H1 (cell line): Measurements from ENCODE around the gene DEAF1. TPM values are rescaled to one million over a fixed set of nuclear protein-coding genes. Genes with fewer than 3 reads are reported as not detected.

Source experiments
- CTCF ChIA-PET: fragments of 300-600 bp; sonication (Branson Sonifier 250); formaldehyde crosslinking; loops from one replicate; lab custom pipeline; 2021; ENCODE audit not compliant: partially characterized antibody; lab: Charles Lee
- POLR2A ChIA-PET: fragments of 300-600 bp; sonication (Branson Sonifier 250); formaldehyde crosslinking; loops from one replicate; lab custom pipeline; 2021; ENCODE audit warnings: inconsistent platforms; ENCODE audit not compliant: partially characterized antibody; lab: Charles Lee
- DNase-seq, 2 experiments: peaks; one replicate each; pipeline versions ENCODE4 v3.0.0 to v3.0.0-alpha.2; 2010 to 2022; ENCODE audit warnings: low spot score in 2 of 2, low read depth in 1 of 2, mixed read lengths in 1 of 2
- FAIRE-seq: peaks from 2 replicates; lab custom pipeline; 2011; peaks lifted over from hg19 to GRCh38; lab: Jason Lieb, UNC
- H2AFZ ChIP-seq: 2 replicates; pipeline ENCODE4 v1.8.1; 2012; ENCODE audit warnings: low read length, inconsistent platforms
- H2AK5ac ChIP-seq: 2 replicates; pipeline ENCODE4 v1.6.1; 2013; ENCODE audit warnings: low read depth, low read length
- H2BK120ac ChIP-seq: replicated peaks from 2 replicates; pipeline ENCODE3; 2013; ENCODE audit warnings: low read depth, low read length, inconsistent platforms
- H2BK12ac ChIP-seq: 2 replicates; pipeline ENCODE4 v1.6.1; 2013; ENCODE audit warnings: low read depth, low read length
- H2BK15ac ChIP-seq: 2 replicates; pipeline ENCODE4 v1.6.1; 2013; ENCODE audit warnings: low read length
- H2BK20ac ChIP-seq: 2 replicates; pipeline ENCODE4 v1.6.1; 2013; ENCODE audit warnings: low read length
- H2BK5ac ChIP-seq: 2 replicates; pipeline ENCODE4 v1.6.1; 2013; ENCODE audit warnings: low read depth, low read length
- H3K14ac ChIP-seq: 2 replicates; pipeline ENCODE4 v1.6.1; 2013; ENCODE audit warnings: inconsistent platforms; ENCODE audit not compliant: insufficient read length
- H3K18ac ChIP-seq: 2 replicates; pipeline ENCODE4 v1.6.1; 2013; ENCODE audit warnings: low read length; ENCODE audit errors: extremely low read depth
- H3K23ac ChIP-seq: 2 replicates; pipeline ENCODE4 v1.6.1; 2013; ENCODE audit warnings: inconsistent platforms; ENCODE audit not compliant: insufficient read length
- H3K23me2 ChIP-seq: 2 replicates; pipeline ENCODE4 v1.6.1; 2013; ENCODE audit warnings: low read depth, low read length
- H3K27ac ChIP-seq: 2 replicates; pipeline ENCODE4 v1.6.1; 2011; ENCODE audit warnings: low read depth, low read length, inconsistent platforms
- H3K27me3 ChIP-seq, 4 experiments: replicated peaks in 1 of 4; 1 replicate in 1 of 4; 2 replicates in 3 of 4; pipeline versions ENCODE4 v1.6.1 to v1.8.1; 2011 to 2013; ENCODE audit warnings: low read length in 3 of 4, mild to moderate bottlenecking in 3 of 4, inconsistent platforms in 2 of 4, mixed read lengths in 2 of 4, moderate library complexity in 1 of 4; ENCODE audit not compliant: control insufficient read depth in 3 of 4, insufficient read depth in 3 of 4; ENCODE audit errors: extremely low read depth in 1 of 4
- H3K36me3 ChIP-seq, 4 experiments: 2 replicates each; pipeline versions ENCODE4 v1.6.1 to v1.8.1; 2011 to 2013; ENCODE audit warnings: mild to moderate bottlenecking in 4 of 4, low read length in 3 of 4, moderate library complexity in 2 of 4, control low read depth in 1 of 4, inconsistent platforms in 1 of 4; ENCODE audit not compliant: insufficient read depth in 4 of 4, control insufficient read depth in 2 of 4
- H3K4ac ChIP-seq: replicated peaks from 2 replicates; pipeline ENCODE3; 2013; ENCODE audit warnings: low read length, low read depth, mixed read lengths, inconsistent platforms; ENCODE audit not compliant: insufficient read length
- H3K4me1 ChIP-seq, 4 experiments: replicated peaks in 1 of 4; 1 replicate in 1 of 4; 2 replicates in 3 of 4; pipeline versions ENCODE4 v1.6.1 to v1.8.1; 2011 to 2013; ENCODE audit warnings: low read length in 3 of 4, inconsistent platforms in 2 of 4, mixed read lengths in 1 of 4; ENCODE audit not compliant: insufficient read depth in 4 of 4, control insufficient read depth in 3 of 4
- H3K4me2 ChIP-seq, 2 experiments: 2 replicates each; pipeline versions ENCODE4 v1.6.1 to v1.8.1; 2011 to 2013; ENCODE audit warnings: low read depth in 2 of 2, low read length in 2 of 2, control low read depth in 1 of 2, inconsistent platforms in 1 of 2, mild to moderate bottlenecking in 1 of 2; ENCODE audit not compliant: insufficient read depth in 1 of 2
- H3K4me3 ChIP-seq, 4 experiments: fragments of 200-600, 300-600 bp in 1 of 4; sonication (generic), shearing (Covaris generic), sonication (Bioruptor Twin) in 1 of 4; 2 replicates each; pipeline versions ENCODE4 v1.5.1 to v1.8.1; 2011 to 2016; ENCODE audit warnings: low read length in 4 of 4, low read depth in 3 of 4, control low read depth in 2 of 4, inconsistent platforms in 2 of 4, mild to moderate bottlenecking in 2 of 4, mixed read lengths in 1 of 4, moderate library complexity in 1 of 4; ENCODE audit not compliant: insufficient read depth in 2 of 4; ENCODE audit errors: extremely low read depth in 1 of 4
- H3K56ac ChIP-seq: replicated peaks from 2 replicates; pipeline ENCODE3; 2013; ENCODE audit warnings: low read depth, mild to moderate bottlenecking, mixed read lengths, low read length, inconsistent platforms; ENCODE audit not compliant: insufficient read length
- H3K79me1 ChIP-seq: 2 replicates; pipeline ENCODE4 v1.6.1; 2013; ENCODE audit warnings: low read depth, low read length, control low read depth
- H3K79me2 ChIP-seq, 2 experiments: 2 replicates each; pipeline versions ENCODE4 v1.6.1 to v1.8.1; 2012 to 2013; ENCODE audit warnings: low read length in 2 of 2, mild to moderate bottlenecking in 2 of 2, inconsistent platforms in 1 of 2; ENCODE audit not compliant: insufficient read depth in 2 of 2, control insufficient read depth in 1 of 2
- H3K9ac ChIP-seq, 4 experiments: replicated peaks in 1 of 4; 1 replicate in 1 of 4; 2 replicates in 3 of 4; pipeline versions ENCODE4 v1.6.1 to v1.8.1; 2011 to 2013; ENCODE audit warnings: low read depth in 3 of 4, low read length in 3 of 4, control low read depth in 2 of 4, mild to moderate bottlenecking in 2 of 4, moderate library complexity in 2 of 4, inconsistent platforms in 1 of 4; ENCODE audit errors: extremely low read depth in 1 of 4
- H3K9me3 ChIP-seq, 2 experiments: 2 replicates each; pipeline versions ENCODE4 v1.6.1 to v1.8.1; 2012 to 2013; ENCODE audit warnings: mild to moderate bottlenecking in 2 of 2, moderate library complexity in 2 of 2, control low read depth in 1 of 2, inconsistent platforms in 1 of 2, low read depth in 1 of 2, low read length in 1 of 2, mixed read lengths in 1 of 2; ENCODE audit not compliant: insufficient read depth in 2 of 2
- H4K20me1 ChIP-seq, 2 experiments: replicated peaks in 1 of 2; 2 replicates each; pipeline versions ENCODE3 to v1.8.1; 2011 to 2013; ENCODE audit warnings: inconsistent platforms in 2 of 2, low read length in 2 of 2, mild to moderate bottlenecking in 1 of 2; ENCODE audit not compliant: insufficient read depth in 2 of 2, control insufficient read depth in 1 of 2
- H4K5ac ChIP-seq: 2 replicates; pipeline ENCODE4 v1.6.1; 2013; ENCODE audit warnings: low read length, low read depth, mixed read lengths, inconsistent platforms; ENCODE audit not compliant: insufficient read length
- H4K8ac ChIP-seq: 2 replicates; pipeline ENCODE4 v1.8.0; 2013; ENCODE audit warnings: mild to moderate bottlenecking, moderate library complexity, low read length, inconsistent platforms; ENCODE audit not compliant: insufficient read depth; ENCODE audit errors: extremely low read depth
- H4K91ac ChIP-seq: replicated peaks from 2 replicates; pipeline ENCODE3; 2013; ENCODE audit warnings: low read length, mixed read lengths, inconsistent platforms; ENCODE audit not compliant: insufficient read length
- CTCF ChIP-seq, 3 experiments: IDR thresholded peaks; 1 replicate in 2 of 3; 2 replicates in 1 of 3; pipeline versions ENCODE4 v1.5.1 to v1.6.1; 2011; ENCODE audit warnings: low read length in 3 of 3, mild to moderate bottlenecking in 3 of 3, inconsistent platforms in 2 of 3, low read depth in 1 of 3, moderate library complexity in 1 of 3; ENCODE audit not compliant: insufficient read depth in 1 of 3; ENCODE audit errors: control extremely low read depth in 1 of 3
- EP300 ChIP-seq, 2 experiments: IDR thresholded peaks; 1 replicate in 1 of 2; 2 replicates in 1 of 2; pipeline ENCODE4 v1.6.1; 2011 to 2012; ENCODE audit warnings: low read depth in 2 of 2, low read length in 2 of 2, mild to moderate bottlenecking in 2 of 2, borderline replicate concordance in 1 of 2, inconsistent platforms in 1 of 2, moderate library complexity in 1 of 2
- KDM4A ChIP-seq: IDR thresholded peaks from one replicate; pipeline ENCODE4 v1.7.1; 2012; ENCODE audit warnings: low read depth, mild to moderate bottlenecking, moderate library complexity, low read length, inconsistent platforms; ENCODE audit not compliant: severe bottlenecking
- NRF1 ChIP-seq: IDR thresholded peaks from 2 replicates; pipeline ENCODE4 v1.6.1; 2011; ENCODE audit warnings: mild to moderate bottlenecking, low read depth, low read length, improper control_type of control experiment
- PHF8 ChIP-seq: fragments of 200-600 bp; sonication (generic); conservative IDR thresholded peaks from 2 replicates; pipeline ENCODE4 v1.7.1; 2012; ENCODE audit warnings: low read depth, mild to moderate bottlenecking, inconsistent platforms, low read length, moderate library complexity
- POU5F1 ChIP-seq: IDR thresholded peaks from 2 replicates; pipeline ENCODE4 v1.6.1; 2011; ENCODE audit warnings: low read depth, mild to moderate bottlenecking, low read length, moderate library complexity
- SAP30 ChIP-seq: fragments of 300-600 bp; sonication (generic); IDR thresholded peaks from 2 replicates; pipeline ENCODE4 v1.7.1; 2012; ENCODE audit warnings: low read length, moderate library complexity, mild to moderate bottlenecking, inconsistent platforms; ENCODE audit not compliant: insufficient read depth, insufficient replicate concordance
- YY1 ChIP-seq: IDR thresholded peaks from 2 replicates; pipeline ENCODE4 v1.6.1; 2011; ENCODE audit warnings: low read depth, mild to moderate bottlenecking, low read length
- WGBS, 2 experiments: shearing (Covaris generic) in 1 of 2; methylation state at CpG; one replicate each; pipeline versions ENCODE4 v1.1.6 to v1.1.7; 2013 to 2015; ENCODE audit warnings: low lambda C conversion rate in 2 of 2, mixed read lengths in 2 of 2, inconsistent platforms in 1 of 2, low coverage in 1 of 2, missing lambda C conversion rate in 1 of 2; ENCODE audit not compliant: insufficient replicate concordance in 2 of 2, insufficient coverage in 1 of 2, insufficient read length in 1 of 2; ENCODE audit errors: extremely low coverage in 1 of 2, missing lambda C conversion rate in 1 of 2; 5-methylcytosine and 5-hydroxymethylcytosine counted together
- polyA plus RNA-seq, 7 experiments: library from polyadenylated mRNA; depleted of rRNA in 3 of 7; stranded (reverse) in 5 of 7; unstranded in 2 of 7; fragments of >200 nt in 5 of 7; fragments of 200-250 nt in 2 of 7; gene quantifications; 1 replicate in 5 of 7; 2 replicates in 1 of 7; 4 replicates in 1 of 7; pipeline versions ENCODE4 v1.2.1 to v1.2.3, GENCODE V29; 2011 to 2013; ENCODE audit warnings: missing spikeins in 2 of 7, mixed read lengths in 2 of 7
- total RNA-seq: library from RNA; stranded (reverse); fragmentation: NEBNext Ultra II Directional; extraction: Animal tissue kit (Norgen Biotek cat#: 25700); gene quantifications from 2 replicates; pipeline ENCODE4 v1.2.1, GENCODE V29; 2021

Gene DEAF1
- total and polyA plus RNA-seq, 2 of the 8 experiments (the other 6 are each of a cell fraction or from before 2014, with no cell fraction given), result 47.3 to 58.4 TPM

- Histone ChIP-seq H4K91ac (no peak overlapping the region), H3K4me3 (no peak overlapping the region), H3K23ac (no peak overlapping the region), H2AK5ac (no peak overlapping the region), H3K23me2 (no peaks in the 10 kb centered on the region), H2BK15ac (no peak overlapping the region), H3K79me2 (no peaks in the 10 kb centered on the region; a peak in 1 of 4 replicates), H2AFZ (no peak overlapping the region), H3K4me2 (no peak overlapping the region), H3K14ac (no peak overlapping the region), H3K27me3 (no peaks in the 10 kb centered on the region), H2BK5ac (no peak overlapping the region; the same call in 1 of the 2 replicates), H4K5ac (no peak overlapping the region), H4K20me1 (peaks cover 5 to 9% of the 10 kb centered on the region in 2 experiments), H3K9ac (no peak overlapping the region), H3K27ac (no peak overlapping the region), H2BK12ac (no peak overlapping the region), H3K79me1 (no peaks in the 10 kb centered on the region; the same call in none of the 2 replicates), H3K18ac (no peak overlapping the region), H3K4ac (no peak overlapping the region), H3K36me3 (peaks cover 0 to 16% (median 6%) of the 10 kb centered on the region in 4 experiments; a peak in 6 of 8 replicates), H3K9me3 (peaks cover 0 to 4% of the 10 kb centered on the region in 2 experiments; a peak in 1 of 4 replicates), H4K8ac (no peak overlapping the region), H2BK20ac (no peak overlapping the region), H3K4me1 (no peaks in the 10 kb centered on the region), H3K56ac (no peak overlapping the region), H2BK120ac (no peak overlapping the region)
- CTCF ChIA-PET, result interaction anchor here (1.0 to 2.2 kb wide), 4 partner anchors 10 to 97 kb away, joined by 3 to 6 read pairs (median 4); no protein-coding TSS in a partner anchor
- WGBS, 2 experiments, result 92% methylated on average over 11 of the region's 11 CpGs; no CpG with 5 or more reads in 1 of the 2 experiments
- POLR2A ChIA-PET, result no interaction called here
- TF ChIP-seq YY1 (no peak), CTCF (IDR thresholded peaks at IDR 0.05; ENCODE audit: control extremely low read depth in 1 of 3, insufficient read depth in 1 of 3, low read depth in 1 of 3, low read length in 3 of 3) (no peak), PHF8 (no peak), EP300 (IDR thresholded peaks at IDR 0.05; ENCODE audit: borderline replicate concordance in 1 of 2, low read depth in 2 of 2, low read length in 2 of 2) (no peak), NRF1 (no peak), SAP30 (no peak), POU5F1 (no peak), KDM4A (no peak)
- FAIRE-seq (no peak), DNase-seq (no peak)
These were observed 29.2 kb downstream of the DEAF1 start for GRCh38 chr11:665704-666281.
